ENCODE results near the gene DHH. TPM values are rescaled to one million over a fixed set of nuclear protein-coding genes. Genes with fewer than 3 reads are reported as not detected.
A peak's percentile ranks its signal among the peaks of the same experiment; 100 is the strongest.

DHH gene
- total and polyA plus RNA-seq, 10 of the 15 experiments (the other 5 are each of a cell fraction or from before 2014, with no cell fraction given), result 0.01 TPM; not detected in 9

GRCh38 chr12:49069507-49070346 lies 24.9 kb downstream of the DHH start, which contains the start of gene RHEBL1 (continued):
- no peak for TF ChIP-seq E2F8 (IDR thresholded peaks at IDR 0.05; ENCODE audit: low read depth, partially characterized antibody)
- no peak for TF ChIP-seq TCF3 (IDR thresholded peaks at IDR 0.05; ENCODE audit: borderline replicate concordance, insufficient read depth, low read depth, low read length)
- TF ChIP-seq ZNF622 (IDR thresholded peaks at IDR 0.05), result no peak
- TF ChIP-seq CREB1 (IDR thresholded peaks at IDR 0.05; ENCODE audit: low read depth), result peak; percentile 53; the same call in 1 of the 2 replicates
- TF ChIP-seq RELA (IDR thresholded peaks at IDR 0.05; ENCODE audit: borderline replicate concordance, partially characterized antibody), result peak; percentile 66
- TF ChIP-seq HCFC1 (IDR thresholded peaks at IDR 0.05; ENCODE audit: low read length), result 0 out of 2 replicates have a peak, but pooled peaks have one; percentile 31
- no peak for TF ChIP-seq SREBF2 (IDR thresholded peaks at IDR 0.05; ENCODE audit: low read length)
- TF ChIP-seq PAX8 (IDR thresholded peaks at IDR 0.05), result no peak
- no peak for TF ChIP-seq ZNF592 (IDR thresholded peaks at IDR 0.05)
- peak; percentile 98 for TF ChIP-seq NKRF (conservative IDR thresholded peaks at IDR 0.05)
- no peak for TF ChIP-seq BMI1 (IDR thresholded peaks at IDR 0.05; ENCODE audit: borderline replicate concordance)
- no peak for TF ChIP-seq SUZ12 (IDR thresholded peaks at IDR 0.05; ENCODE audit: unreplicated experiment)
- no peak for TF ChIP-seq POLR2AphosphoS2 (IDR thresholded peaks at IDR 0.05; ENCODE audit: low read depth, low read length)
- peak; percentile 3 for TF ChIP-seq FOS (IDR thresholded peaks at IDR 0.05; ENCODE audit: borderline replicate concordance, extremely low read depth, insufficient read length)
- 0 out of 2 replicates have a peak, but pooled peaks have one; percentile 29 for TF ChIP-seq NFIC (IDR thresholded peaks at IDR 0.05; ENCODE audit: low read depth, low read length)
- TF ChIP-seq RB1 (IDR thresholded peaks at IDR 0.05; ENCODE audit: borderline replicate concordance), result peak; percentile 59; the same call in 1 of the 2 replicates
- TF ChIP-seq IRF5 (IDR thresholded peaks at IDR 0.05; ENCODE audit: borderline replicate concordance), result no peak
- no peak for TF ChIP-seq RAD21 (IDR thresholded peaks at IDR 0.05; ENCODE audit: insufficient read depth, low read depth, low read length)
- TF ChIP-seq NR2C1 (IDR thresholded peaks at IDR 0.05), result no peak
- TF ChIP-seq CBX3 (IDR thresholded peaks at IDR 0.05; ENCODE audit: borderline replicate concordance, low read depth), result no peak
